GM23248 (cell line): ENCODE measurements around the gene KCNE1.

ENCODE experiments used
- EZH2 ChIP-seq: fragments of 200-600 bp; sonication (generic); IDR thresholded peaks from 2 replicates; pipeline ENCODE4 v1.6.1; 2018; ENCODE audit warnings: antibody characterized with exemption, mild to moderate bottlenecking; ENCODE audit not compliant: insufficient read depth, poor library complexity, severe bottlenecking
- EZH2phosphoT487 ChIP-seq: fragments of 200-600 bp; sonication (generic); IDR thresholded peaks from 2 replicates; pipeline ENCODE4 v1.6.1; 2018; ENCODE audit warnings: antibody characterized with exemption, moderate library complexity, mild to moderate bottlenecking, low read depth; ENCODE audit not compliant: insufficient read depth

GRCh38 chr21:34552360-34553098, 40.5 kb upstream of the KCNE1 start:
- TF ChIP-seq EZH2 (no peak), EZH2phosphoT487 (no peak)
